Measurements from ENCODE around the gene ADARB2.

DNA sequence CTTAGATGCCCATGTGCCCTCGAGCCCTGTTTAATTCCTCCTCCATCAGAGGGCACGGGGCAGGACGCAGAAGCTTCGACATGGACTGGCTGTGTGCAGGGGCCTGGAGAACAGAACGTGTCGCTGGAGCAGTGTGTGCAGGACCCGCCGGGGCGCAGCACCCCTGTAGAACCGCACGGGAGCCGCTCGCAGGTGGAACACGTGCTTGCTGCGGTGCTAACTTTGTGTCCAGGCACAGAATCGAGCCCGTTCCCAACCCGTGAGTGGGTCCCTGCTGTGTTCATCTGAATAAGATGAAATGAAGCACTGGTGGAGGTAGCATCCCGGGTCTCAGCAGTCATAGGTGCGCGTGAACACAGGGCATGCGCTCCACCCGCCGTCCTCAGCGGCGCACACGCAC, 564.2 kb downstream of the ADARB2 start:
- TF ChIP-seq, protein P1, sequence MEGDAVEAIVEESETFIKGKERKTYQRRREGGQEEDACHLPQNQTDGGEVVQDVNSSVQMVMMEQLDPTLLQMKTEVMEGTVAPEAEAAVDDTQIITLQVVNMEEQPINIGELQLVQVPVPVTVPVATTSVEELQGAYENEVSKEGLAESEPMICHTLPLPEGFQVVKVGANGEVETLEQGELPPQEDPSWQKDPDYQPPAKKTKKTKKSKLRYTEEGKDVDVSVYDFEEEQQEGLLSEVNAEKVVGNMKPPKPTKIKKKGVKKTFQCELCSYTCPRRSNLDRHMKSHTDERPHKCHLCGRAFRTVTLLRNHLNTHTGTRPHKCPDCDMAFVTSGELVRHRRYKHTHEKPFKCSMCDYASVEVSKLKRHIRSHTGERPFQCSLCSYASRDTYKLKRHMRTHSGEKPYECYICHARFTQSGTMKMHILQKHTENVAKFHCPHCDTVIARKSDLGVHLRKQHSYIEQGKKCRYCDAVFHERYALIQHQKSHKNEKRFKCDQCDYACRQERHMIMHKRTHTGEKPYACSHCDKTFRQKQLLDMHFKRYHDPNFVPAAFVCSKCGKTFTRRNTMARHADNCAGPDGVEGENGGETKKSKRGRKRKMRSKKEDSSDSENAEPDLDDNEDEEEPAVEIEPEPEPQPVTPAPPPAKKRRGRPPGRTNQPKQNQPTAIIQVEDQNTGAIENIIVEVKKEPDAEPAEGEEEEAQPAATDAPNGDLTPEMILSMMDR (IDR thresholded peaks at IDR 0.05; ENCODE audit: poor library complexity): no peak
- TF ChIP-seq EZH2 (IDR thresholded peaks at IDR 0.05; ENCODE audit: borderline replicate concordance): no peak

Measured in hepatocyte (in vitro differentiated cells).